ENCODE results near the gene DHX30. TPM values are rescaled to one million over a fixed set of nuclear protein-coding genes. Genes with fewer than 3 reads are reported as not detected.

The DHX30 gene
- total and polyA plus RNA-seq, 9 of the 15 experiments (the other 6 are each of a cell fraction or from before 2014, with no cell fraction given), result 12.3 to 158 (median 79.0) TPM

DNA sequence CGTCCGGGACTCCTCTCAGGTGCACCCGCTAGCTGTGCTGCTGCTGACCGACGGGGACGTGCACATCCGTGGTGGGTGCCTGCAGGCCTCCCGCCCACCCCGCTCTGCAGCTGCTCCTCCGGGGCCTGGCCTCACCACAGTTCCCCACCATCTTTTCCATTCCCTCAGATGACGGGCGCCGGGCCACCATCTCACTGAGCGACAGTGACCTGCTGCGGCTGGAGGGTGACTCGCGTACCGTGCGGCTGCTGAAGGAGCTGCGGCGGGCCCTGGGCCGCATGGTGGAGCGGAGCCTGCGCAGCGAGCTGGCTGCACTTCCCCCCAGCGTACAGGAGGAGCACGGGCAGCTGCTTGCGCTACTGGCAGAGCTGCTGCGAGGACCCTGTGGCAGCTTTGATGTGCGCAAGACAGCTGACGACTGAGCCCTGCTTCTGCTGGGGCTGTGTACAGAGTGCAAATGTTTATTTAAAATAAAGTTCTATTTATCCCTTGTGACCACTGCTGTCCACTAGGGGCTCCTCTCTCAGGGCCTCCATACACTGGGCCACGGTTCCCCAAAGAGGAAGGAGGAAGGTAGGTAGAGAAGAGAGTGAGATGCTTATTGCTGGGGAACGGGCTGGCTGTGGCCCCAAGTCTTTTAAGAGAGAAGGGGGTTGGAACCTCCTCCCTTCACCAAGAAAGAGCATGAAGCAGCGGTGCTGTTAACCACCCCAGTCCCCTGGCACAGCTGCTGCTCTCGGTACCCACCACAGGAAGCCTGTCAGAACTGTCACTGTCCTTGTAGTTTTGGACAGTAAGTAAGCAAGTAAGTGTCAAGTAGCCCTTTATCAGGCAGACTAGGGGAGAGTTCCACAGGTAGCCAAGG lies 47.0 kb downstream of the DHX30 start (continued):
- no peak for TF ChIP-seq ZNF282 (CRISPR knock-in tag; IDR thresholded peaks at IDR 0.05)
- TF ChIP-seq CBX1 (IDR thresholded peaks at IDR 0.05; ENCODE audit: low read depth), result 0 out of 2 replicates have a peak, but pooled peaks have one; percentile 54
- peak; percentile 48 for TF ChIP-seq CTCFL (IDR thresholded peaks at IDR 0.05; ENCODE audit: borderline replicate concordance, insufficient read depth, low read depth, low read length, poor library complexity, severe bottlenecking)
- TF ChIP-seq ZNF57 (CRISPR knock-in tag; IDR thresholded peaks at IDR 0.05), result no peak
- no peak for TF ChIP-seq MTA2 (IDR thresholded peaks at IDR 0.05; ENCODE audit: low read depth)
- TF ChIP-seq GABPB1 (CRISPR knock-in tag; IDR thresholded peaks at IDR 0.05), result 0 out of 2 replicates have a peak, but pooled peaks have one; percentile 20
- peak; percentile 74; the same call in 1 of the 2 replicates for TF ChIP-seq FOXK1 (CRISPR knock-in tag; IDR thresholded peaks at IDR 0.05; ENCODE audit: borderline replicate concordance)
- no peak for TF ChIP-seq HMBOX1 (IDR thresholded peaks at IDR 0.05)
- TF ChIP-seq RCOR1 (IDR thresholded peaks at IDR 0.05; ENCODE audit: borderline replicate concordance in 1 of 2, low read depth in 2 of 2, low read length in 2 of 2), result peak in 1 of 2 experiments; percentile 9; a peak in 1 of 4 replicates
- peak; percentile 42; the same call in 1 of the 2 replicates for TF ChIP-seq RBFOX2 (IDR thresholded peaks at IDR 0.05; ENCODE audit: low read depth, low read length)
- peak; percentile 81 for TF ChIP-seq POLR2G (IDR thresholded peaks at IDR 0.05; ENCODE audit: low read depth, low read length)
- TF ChIP-seq KLF6 (CRISPR knock-in tag; IDR thresholded peaks at IDR 0.05; ENCODE audit: borderline replicate concordance), result no peak
- TF ChIP-seq NRF1 (conservative IDR thresholded peaks at IDR 0.05 in 1 of 2, IDR thresholded peaks at IDR 0.05 in 1 of 2), result no peak
- TF ChIP-seq POLR2AphosphoS5 (IDR thresholded peaks at IDR 0.05; ENCODE audit: control insufficient read depth, insufficient read depth, low read depth, low read length), result peak; percentile 8; the same call in 1 of the 2 replicates
- no peak for TF ChIP-seq POLR2A (conservative IDR thresholded peaks at IDR 0.05)
- TF ChIP-seq SMAD1 (IDR thresholded peaks at IDR 0.05; ENCODE audit: low read depth, low read length, partially characterized antibody), result peak; percentile 17
- TF ChIP-seq PHB (CRISPR knock-in tag; IDR thresholded peaks at IDR 0.05), result peak; percentile 45; the same call in 1 of the 2 replicates
- TF ChIP-seq, protein P1, sequence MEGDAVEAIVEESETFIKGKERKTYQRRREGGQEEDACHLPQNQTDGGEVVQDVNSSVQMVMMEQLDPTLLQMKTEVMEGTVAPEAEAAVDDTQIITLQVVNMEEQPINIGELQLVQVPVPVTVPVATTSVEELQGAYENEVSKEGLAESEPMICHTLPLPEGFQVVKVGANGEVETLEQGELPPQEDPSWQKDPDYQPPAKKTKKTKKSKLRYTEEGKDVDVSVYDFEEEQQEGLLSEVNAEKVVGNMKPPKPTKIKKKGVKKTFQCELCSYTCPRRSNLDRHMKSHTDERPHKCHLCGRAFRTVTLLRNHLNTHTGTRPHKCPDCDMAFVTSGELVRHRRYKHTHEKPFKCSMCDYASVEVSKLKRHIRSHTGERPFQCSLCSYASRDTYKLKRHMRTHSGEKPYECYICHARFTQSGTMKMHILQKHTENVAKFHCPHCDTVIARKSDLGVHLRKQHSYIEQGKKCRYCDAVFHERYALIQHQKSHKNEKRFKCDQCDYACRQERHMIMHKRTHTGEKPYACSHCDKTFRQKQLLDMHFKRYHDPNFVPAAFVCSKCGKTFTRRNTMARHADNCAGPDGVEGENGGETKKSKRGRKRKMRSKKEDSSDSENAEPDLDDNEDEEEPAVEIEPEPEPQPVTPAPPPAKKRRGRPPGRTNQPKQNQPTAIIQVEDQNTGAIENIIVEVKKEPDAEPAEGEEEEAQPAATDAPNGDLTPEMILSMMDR (IDR thresholded peaks at IDR 0.05 in 2 of 3, conservative IDR thresholded peaks at IDR 0.05 in 1 of 3; ENCODE audit: insufficient read depth in 2 of 3, low read depth in 1 of 3, low read length in 3 of 3), result peak; percentile 67 to 80 (median 68)
- peak; percentile 41; the same call in 1 of the 2 replicates for TF ChIP-seq SMC3 (conservative IDR thresholded peaks at IDR 0.05; ENCODE audit: insufficient read depth, low read depth, low read length)
- TF ChIP-seq RHOXF2B (CRISPR knock-in tag; conservative IDR thresholded peaks at IDR 0.05), result no peak
- no peak for TF ChIP-seq ATF1 (CRISPR knock-in tag; IDR thresholded peaks at IDR 0.05)
- no peak for TF ChIP-seq ATF1 (tag; IDR thresholded peaks at IDR 0.05)
- TF ChIP-seq SMAD4 (CRISPR knock-in tag; conservative IDR thresholded peaks at IDR 0.05), result no peak
